GM12872 (cell line): ENCODE data around the gene FOXE1.

Source experiments
- CTCF ChIP-seq: IDR thresholded peaks from 3 replicates; pipeline ENCODE4 v1.5.1; 2011; ENCODE audit warnings: low read depth, mild to moderate bottlenecking, low read length, moderate library complexity; ENCODE audit not compliant: insufficient read depth

The FOXE1 gene

GRCh38 chr9:97848480-97849237, 4.4 kb upstream of the FOXE1 start:
- TF ChIP-seq CTCF = no peak

GRCh38 chr9:97849980-97850379, 3.0 kb upstream of the FOXE1 start:
- TF ChIP-seq CTCF = no peak

DNA sequence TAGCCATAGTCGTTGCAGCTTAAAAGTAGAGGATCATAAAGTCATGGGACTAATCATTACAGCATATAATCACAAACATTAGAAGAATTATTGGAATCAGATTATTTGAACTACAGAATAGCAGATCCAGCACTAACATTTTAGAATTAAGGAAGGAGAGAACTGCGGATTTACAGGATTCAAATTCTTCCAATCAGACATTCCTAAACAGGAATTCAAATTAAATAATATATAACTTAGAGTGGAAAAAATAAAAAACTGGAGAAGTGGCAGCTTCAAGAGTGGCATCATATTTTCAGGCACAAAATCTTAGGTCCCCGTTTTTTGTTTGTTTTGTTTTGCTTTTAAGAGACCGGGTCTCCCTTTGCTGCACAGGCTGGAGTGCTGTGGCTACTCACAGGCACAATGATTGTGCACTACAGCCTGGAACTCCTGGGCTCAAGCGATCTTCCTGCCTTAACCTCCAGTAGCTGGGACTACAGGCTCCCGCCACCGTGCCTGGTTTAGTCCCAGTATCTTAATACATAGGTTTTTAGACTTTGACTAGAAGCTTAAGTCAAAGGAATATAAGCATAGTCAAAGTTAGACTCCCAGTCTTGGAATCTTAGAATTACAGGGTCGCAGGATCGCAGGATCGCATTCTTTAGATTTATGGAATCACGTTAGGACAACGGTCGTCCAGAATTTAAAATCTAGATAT, 2.1 kb upstream of the FOXE1 start:
- no peak for TF ChIP-seq CTCF

- no peak for TF ChIP-seq CTCF
These were observed 1.6 kb upstream of the FOXE1 start for GRCh38 chr9:97851446-97851883.

DNA sequence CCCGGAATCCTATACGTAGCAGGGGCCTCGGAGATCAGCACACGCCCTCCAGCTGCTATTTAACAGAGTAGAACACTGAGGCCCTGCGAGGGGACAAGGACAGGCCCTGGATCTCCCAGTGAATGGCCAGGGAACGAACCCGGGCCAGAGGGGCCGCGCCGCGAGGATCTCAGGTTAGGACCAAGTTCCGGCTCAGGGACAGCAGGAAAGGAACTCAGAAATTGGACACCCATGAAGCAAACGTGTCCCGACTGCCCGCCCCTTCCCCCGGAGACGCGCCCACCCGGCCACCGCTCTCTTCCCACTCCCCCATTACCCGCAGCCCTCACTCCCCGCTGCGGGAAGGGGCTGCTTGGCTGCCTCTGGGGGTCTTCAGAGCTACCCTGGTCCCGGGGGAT, 1.0 kb upstream of the FOXE1 start:
- TF ChIP-seq CTCF = no peak

DNA sequence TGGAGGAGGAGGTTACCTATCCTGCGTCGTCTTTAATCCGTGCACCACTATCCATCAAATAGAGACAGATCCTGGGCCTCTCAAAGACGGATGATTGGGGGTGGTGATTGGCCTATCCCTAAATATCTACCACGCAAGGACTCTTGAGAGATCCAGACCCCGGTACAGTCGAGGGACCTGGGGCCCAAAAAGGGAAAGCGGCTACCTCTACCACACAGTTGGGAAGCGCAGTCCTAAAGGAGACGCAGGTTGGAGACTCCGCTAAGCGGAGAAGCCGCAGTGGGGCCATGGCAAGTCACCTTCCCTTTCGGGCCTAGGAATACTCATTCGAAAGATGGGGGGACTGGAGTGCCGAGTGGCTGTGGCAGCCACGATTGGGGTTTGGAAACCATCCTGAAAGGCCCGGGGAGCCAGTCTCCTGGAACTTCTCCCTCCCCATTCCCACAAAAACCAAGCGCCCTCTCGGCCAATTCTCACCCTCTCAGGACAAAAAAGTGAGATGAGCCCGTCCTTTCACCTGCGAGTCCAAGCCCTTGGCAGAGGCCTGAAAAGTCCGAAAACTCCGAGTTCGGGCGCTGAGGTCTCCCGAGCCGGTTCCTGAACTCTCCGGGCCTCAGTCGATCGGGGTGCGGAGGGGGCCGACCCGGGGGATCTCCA, 499 bp upstream of the FOXE1 start:
- TF ChIP-seq CTCF = no peak

GRCh38 chr9:97853844-97854695, 1.0 kb downstream of the FOXE1 start:
- TF ChIP-seq CTCF = no peak
